Activated T-helper 1 cell treated with Interleukin-2 at 50 U/mL for 16 hours (primary cell): ENCODE results near the gene NCAM1.
"Not testable (repeated sequence)": the region's sequence is repeated elsewhere in the genome, so short reads cannot be mapped to it uniquely, and the experiment has no call there.

Experiments used
- DNase-seq: peaks from one replicate; pipeline ENCODE4 v3.0.0-alpha.2; 2020; ENCODE audit warnings: low read depth

Gene NCAM1

DNA sequence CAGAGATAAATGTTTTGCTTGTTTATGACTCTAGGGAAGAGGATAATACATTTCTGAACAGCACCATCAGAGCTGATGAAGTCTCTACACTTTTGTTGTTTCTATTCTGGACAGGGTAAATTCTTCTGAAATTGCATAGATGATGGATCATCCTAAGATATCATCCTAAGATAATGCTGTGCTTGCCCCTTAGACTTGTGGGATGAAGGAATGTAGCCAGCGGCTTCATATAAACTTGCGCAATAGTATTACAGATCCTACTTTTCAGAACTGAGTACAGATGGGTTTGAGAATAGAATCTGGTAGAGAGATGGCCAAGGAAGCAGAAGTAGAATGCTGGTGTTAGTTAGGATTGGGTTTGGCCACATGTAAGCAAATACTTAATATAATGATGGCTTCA lies 61.0 kb downstream of the NCAM1 start:
- DNase-seq, result no peak

DNA sequence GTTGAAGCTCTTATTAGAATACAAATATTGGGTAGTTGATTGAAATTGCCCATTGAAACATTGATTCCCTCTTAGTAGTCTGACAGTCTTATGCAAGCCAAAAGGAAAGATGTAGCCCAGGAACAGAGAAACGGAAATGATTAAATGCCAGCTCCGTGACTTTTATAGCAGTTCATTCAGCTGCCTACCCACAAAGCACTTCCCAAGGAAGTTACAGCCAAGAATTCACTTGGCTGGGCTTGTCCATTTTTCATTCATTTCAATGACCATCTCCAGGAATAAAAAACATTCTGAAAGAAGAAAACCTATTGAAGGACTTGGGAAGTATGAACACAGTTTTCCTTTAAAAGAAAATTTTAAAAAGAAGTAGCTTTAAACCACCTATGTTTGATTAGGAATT lies 62.0 kb downstream of the NCAM1 start:
- DNase-seq, result no peak

DNA sequence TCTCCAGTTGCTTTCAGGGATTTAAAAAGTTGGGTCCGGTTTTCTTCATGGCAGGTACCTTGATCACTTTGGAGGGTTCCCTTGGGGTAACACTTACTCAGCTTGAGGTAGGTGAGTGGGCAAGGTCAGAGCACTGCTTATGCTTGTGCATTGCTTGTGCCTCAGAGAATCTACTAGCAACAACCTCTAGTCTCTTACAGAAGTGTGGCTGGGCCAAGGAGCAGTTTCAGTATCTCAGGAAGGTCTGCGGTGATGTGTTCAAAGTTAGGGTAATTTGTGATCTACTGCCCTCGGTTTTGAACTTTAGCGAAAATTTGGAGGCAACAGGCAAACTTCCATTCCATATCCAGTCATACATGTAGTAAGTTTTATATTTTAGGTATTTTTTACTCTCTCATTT lies 62.8 kb downstream of the NCAM1 start:
- no peak for DNase-seq

DNA sequence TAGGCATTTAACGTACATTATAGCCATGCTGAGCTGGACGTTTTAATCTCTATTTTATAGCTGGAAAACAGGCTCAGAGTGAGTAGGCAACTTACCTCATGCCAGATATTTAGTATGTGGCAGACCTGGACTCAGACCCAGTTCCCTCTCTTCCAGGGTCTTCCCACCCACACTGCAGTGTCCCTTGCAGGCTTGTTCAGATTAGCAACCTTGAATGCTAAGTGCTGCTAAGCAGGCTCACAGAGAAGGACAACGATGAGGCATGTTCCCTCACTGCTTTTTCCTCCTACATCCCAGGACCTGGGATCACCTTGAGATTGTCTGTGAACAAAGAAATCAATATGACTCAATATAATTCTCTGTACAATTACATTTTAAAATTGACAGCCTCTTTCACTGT lies 65.6 kb downstream of the NCAM1 start:
- no peak for DNase-seq

DNA sequence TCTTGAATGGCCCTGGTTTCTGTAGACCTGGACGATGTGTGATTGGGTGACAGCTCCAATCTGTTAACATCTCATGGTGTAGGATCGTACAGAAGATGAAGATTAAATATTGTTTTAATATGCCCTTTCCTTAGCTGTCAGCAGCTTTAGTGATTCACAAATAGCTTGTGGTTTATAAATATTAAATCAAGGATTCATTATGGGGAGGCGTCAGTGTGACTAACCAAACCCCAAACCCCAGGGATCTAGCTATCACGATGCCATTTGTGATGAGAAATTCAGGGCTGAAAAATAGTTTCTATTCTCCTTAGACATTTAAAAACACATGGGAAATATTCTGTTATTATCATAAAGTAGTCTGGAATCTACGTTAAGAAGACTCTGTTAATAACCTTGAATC lies 73.4 kb downstream of the NCAM1 start:
- no peak for DNase-seq

DNA sequence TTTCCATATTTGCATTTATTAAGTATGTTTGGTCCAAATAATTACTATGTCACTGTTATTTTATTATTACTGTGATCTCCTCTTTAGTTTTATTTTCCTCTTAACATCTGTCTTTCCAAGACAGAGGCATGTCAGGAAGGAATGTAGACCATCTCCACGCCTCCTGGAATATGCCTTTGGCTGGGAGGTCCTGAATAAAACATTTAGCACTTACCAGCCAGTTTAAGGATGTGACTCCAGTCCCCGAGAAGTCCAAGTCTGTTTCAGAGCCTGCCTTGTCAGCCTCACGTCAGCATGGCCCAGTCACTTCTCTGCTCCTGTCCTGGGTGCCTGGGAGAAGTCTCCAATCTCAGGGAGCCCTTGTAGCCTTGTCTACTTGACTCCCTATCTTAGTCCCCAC lies 74.5 kb downstream of the NCAM1 start:
- DNase-seq, result no peak

DNA sequence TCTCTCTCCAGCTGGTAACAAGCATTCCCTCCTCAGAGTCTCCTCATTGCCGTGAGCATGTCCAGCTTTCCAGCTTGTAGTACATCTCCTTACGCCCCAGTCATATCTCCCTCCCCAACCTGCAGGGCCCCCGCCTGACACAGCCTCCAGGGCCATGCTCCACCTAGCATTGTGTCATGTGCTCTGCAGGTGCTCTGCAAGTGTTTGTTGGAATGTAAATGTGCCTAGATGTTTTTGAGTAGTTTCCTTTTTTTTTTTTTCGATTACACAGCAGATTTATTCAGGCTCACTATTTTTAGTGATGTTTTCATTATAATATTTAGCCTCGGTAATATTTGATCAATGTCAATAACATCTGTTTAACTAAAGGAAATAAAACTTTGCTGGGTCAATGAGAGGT lies 82.5 kb downstream of the NCAM1 start:
- DNase-seq, result no peak

DNA sequence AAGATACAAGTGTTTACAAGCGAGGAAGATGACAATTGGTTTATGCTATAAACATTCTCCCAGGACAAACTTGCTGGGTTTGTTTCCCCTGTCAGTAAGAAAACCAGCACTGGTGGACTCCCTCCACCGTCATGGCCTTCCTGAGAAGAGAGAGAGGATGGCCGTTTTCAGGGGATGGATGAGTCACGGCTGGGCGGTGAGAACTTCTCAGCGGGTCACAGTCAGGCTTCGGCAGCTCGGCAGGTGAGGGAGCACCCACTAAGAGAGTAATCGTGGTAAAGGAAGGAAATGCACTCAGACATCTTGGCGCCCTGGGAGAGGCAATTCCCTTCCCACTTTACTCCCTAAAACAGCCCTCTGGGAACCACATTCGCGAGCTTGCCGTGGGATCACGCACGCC lies 83.9 kb downstream of the NCAM1 start:
- no peak for DNase-seq

DNA sequence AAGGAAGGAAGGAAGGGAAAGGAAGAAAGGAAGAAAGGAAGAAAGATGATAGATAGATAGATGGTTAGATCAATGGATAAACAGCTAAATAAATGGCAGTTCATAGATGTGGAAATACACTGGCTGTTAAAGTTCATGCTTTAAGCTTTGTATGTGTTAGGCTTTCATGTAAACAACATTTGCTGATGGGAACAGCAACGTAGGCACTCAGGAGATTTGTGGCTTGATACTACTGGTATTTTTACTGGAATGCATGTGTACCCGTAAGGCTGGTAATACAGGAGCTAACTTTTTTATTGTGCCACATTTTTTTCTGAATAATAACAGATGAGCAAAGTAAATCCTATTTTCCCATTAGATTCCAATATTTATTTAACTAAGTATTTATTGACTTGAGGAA lies 85.6 kb downstream of the NCAM1 start:
- DNase-seq, result no peak

DNA sequence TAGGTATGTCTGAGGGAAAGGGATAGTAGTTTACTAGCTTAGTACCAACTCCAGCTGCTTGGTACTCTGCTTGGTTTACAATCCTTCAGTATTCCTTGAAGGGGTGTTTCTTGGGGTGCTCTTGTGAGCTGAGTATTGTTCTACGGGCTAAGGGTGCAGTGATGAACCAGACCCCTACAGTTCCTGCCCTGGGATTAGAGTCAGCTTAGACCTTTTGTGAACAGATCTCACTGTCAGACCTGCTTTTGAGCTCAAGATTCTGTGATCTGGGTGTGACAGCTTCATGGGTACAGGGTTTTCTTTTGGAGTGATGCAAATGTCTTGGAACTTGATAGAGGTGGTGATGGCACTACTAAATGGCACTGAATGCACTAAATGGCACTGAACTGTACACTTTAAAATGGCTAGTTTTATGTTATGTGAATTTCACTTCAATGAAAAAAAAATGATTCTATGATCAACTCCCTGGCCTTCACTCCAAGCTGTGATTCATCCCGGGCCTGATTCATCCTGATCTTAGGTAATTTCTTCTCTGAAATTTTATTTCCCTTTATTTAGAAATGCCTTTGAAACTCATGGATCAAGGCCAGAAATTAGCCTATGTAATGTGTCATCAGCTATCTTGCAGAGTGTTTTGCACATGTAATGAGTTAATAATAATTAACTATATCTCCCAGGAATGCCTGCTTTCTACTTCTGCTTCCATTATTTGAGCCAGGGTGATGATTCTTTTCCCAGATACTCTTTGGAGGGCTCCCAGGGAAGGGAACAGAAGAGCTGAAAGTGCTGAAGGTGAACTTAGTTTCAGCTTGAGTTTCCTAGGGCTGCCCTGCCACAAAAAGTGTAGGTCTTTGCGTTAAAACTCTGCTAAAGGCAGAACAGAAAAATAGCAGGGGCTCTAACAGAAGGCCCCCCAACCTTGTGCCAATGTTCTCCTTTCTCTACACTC lies 87.9 kb downstream of the NCAM1 start:
- no peak for DNase-seq

DNA sequence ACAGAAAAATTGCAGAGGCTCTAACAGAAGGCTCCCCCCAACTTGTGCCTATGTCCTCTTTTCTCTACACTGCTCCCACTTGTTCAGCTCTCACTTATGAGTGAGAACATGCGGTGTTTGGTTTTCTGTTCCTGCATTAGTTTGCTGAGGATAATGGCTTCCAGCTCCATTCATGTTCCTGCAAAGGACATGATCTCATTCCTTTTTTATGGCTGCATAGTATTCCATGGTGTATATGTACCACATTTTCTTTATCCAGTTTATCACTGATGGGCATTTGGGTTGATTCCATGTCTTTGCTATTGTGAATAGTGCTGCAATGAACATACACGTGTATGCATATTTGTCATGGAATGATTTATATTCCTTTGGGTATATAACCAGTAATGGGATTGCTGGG lies 91.8 kb downstream of the NCAM1 start:
- not testable (repeated sequence) for DNase-seq

DNA sequence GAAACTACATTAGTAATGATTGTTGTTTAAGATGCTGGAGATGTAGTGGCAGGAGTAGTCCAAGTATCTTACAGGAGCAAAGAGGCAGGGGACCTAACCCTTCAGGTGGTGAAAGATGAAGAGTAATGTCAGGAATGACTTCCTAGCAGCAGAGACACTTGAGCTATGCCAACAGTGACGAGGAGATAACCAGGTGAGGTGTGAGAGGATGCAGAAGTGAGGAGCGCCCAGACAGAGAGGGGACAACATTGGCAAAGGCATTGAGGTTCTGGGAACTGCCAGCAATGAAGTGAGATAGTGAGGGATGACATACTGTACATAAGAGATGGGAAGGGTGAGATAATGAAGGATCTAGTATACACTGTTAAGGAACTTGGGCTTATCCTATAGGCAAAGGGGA lies 95.8 kb downstream of the NCAM1 start:
- DNase-seq, result no peak

DNA sequence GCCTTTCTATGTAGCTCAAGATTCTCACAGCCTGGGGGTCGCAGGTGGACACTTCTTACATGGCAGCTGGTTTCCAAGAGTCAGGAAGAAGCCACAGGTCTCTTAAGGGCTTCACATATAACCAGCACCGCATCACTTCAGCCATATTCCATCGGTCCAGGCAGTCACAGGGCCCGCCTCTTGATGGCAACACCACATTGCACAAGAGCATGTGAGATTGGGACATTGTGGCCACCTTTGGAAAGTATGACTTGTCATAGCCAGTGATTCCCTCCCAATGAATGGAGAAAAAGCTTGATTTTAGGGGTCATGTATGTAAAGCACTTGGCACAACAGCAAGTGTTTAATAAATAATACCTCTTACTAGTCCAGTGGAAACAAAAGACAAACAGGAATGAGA lies 98.3 kb downstream of the NCAM1 start:
- no peak for DNase-seq

DNA sequence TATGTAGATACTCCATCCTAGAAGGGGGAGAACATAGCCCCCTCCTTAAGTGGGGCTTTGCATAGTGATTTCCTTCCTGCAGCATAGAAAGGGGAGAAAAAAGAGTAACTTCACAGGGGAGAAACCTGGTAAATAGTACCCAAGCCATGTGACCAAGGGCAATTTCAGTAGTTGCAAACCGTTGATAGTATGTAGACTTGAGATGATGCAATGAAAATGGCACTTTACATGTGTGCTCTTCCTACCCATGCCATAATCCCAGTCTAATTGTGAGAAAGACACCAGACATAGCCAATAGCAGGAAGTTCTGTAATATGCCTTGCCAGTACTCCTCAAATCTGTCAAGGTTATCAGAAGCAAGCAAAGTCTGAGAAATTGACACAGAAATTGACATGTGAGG lies 104.1 kb downstream of the NCAM1 start:
- no peak for DNase-seq

DNA sequence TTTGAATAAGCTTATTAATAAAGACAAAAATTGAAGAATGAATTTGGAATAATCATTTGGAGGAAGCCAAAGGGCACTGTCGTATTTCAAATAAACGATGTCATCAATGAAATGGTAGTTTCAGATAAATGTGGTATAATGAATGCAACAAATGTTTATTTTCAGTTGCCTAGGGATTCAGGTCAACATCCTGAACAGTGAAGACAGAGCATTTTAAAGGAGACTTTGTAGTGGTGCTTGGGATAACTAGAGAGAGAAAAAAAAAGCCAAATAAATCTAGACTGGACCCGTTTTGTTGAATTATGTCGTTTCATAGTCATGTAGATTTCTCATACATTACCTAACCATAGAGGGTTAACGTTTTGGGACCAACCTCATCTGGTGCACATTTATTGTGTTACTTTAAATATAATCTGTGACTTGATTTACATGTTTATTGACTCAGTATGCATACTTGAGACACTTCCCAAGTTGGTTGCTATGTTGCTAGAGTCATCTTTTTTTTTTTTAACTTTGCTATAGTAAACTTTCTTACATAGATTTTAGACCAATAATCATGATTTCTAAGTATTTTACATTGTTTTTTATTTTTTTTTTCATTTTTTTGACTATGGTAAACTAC lies 111.1 kb downstream of the NCAM1 start:
- no peak for DNase-seq

DNA sequence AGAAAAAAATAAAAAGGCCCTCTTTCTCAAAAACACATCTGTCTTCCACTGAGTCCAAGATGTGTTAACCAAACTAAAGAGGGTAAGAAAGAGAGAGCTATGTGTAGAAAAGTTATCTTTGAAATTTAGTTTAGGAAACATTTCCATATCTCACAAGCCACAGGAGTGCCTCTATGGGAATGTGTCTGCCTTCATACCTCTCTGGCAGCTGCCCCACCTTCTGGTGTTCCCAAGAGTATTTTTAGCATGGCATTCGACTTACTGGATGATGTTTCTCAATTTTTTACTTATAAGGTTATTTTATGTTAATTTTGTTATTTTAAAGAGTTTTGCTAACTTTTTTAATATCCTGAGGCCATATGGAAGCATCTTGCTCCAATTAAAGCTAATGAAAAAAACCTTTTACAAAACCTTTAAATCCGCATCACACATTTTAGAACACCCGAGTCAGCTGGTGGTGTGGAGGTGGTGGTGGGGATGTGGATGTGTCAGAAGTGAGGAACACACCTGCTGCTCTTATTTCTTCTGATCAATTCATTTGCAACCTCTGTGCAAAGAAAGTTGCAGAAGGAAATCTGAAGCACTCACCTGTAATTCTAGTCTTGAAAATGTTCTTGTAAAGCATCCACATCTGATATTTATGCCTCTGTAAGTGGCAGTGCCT lies 112.2 kb downstream of the NCAM1 start:
- no peak for DNase-seq

DNA sequence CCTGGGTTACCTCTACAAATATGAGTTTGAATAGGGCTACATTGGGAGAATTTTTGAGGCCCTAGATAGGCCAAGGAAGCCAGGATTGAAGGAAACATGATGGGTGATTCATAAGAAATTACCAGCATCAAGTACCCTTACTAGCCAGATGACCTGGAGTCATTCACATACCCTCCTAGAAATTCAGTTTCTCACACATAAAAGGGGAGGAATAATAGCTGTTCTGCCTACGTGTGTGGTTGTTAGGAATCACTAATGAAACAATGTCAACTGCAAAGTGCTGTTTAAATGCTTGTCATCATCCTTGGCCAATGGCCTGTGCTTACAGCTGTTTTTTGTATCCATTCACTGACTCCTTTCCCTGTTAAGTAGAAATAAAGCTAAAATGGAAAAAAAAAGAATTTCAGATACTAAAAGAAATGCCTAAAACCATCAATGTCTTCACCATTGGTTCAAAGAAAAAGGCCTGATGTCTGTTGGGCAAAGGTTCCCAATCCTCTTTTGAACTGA lies 114.4 kb downstream of the NCAM1 start:
- DNase-seq, result no peak

DNA sequence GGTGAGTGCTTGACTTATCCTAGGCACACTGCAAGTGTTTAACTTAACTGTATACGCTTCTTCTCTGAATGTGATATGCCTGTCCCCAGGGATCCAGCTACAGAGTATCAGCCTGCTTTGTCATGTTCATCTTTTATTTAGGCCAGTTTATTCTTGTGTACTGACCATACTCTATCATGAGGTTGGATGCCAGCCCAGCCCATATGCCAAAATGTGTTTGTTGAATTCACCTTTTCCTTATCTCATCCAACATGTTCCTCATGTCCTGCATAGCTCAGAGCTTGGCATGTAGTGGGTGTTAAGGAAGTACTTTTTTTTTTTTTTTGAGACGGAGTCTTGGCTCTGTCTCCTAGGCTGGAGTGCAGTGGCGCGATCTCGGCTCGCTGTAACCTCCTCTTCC lies 116.2 kb downstream of the NCAM1 start:
- DNase-seq, result no peak

DNA sequence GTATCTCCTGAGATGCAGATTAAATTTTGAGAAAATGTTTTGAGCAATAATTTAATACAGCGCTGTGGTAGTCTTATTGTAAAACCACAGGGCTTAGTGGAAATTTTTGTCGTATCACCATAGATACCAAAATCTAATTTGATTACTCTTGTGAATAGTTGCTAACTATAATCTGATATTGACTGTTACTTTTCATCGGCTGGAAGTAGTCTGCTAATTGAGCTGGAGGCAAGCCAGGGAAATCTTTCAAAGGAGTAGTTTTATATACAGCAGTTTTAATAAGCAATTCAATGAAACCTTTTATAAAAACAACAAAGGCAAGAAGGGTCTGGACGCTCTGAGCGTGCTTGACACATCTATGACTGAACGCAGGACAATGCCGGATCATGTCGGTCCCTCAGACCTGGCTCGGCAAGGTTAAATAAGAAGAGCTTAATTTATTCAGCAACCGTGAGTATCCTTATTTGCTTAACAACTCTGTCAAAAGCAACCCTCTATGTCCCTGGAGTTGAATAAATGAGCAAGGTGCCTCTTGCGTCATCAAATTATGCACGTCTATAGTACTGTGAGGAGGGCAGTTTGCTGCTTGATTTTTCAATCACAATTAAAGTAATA lies 121.2 kb downstream of the NCAM1 start:
- no peak for DNase-seq

DNA sequence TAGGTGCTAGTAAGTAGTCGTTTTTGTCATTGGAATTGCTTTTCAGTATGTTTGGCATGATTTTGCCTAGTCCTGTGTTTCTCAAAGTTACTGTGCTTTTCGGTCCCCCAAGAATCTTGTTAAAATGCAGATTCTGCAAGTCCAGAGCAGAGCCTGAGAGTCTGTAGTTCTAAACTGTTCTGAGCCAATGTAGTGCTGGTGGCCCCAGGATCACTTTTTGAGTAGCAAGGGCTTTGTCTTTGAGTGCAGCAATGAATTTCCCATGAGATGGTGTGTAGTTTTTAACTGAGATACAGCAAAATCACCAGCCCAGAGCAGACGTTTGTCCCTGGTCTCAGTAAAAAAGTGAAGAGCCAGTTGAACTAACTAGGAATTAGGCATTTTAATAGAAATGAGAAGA lies 122.4 kb downstream of the NCAM1 start:
- no peak for DNase-seq

DNA sequence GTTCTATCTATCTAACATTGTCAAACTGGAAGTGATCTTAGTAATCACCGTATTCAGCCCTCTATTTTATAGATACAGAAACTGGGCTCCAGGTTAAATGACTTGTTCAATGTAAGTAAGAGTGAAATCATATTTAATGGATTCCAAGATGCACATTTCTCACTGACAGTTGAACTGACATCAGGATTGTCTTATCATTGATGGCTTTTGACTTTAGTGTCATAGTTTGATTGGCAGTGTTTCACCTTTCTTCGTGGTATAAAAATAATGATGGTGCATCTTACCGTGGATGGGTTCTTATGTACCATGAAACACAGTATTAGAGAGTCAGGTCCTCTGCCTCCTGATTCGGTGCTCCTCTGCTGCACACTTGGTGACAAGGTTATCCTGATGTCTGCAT lies 123.1 kb downstream of the NCAM1 start:
- no peak for DNase-seq

DNA sequence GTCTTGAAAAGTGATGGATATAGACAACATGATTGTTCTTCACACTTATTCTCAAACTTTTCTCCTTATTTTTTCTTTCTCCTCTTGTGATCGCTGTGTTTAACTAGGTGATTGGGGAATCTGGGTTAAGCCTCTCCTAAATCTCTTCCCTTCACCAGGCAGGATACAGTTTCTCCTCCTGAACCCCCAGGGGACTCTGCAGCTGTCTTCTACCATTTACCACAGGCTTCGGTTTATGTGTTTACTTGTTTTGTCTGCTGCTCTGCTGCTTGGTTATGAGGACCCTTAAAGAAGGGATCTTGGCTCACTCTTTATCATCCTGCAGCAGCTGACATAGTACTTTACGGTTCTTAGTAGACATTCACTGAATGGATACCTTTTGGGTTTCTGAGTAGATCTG lies 124.2 kb downstream of the NCAM1 start:
- no peak for DNase-seq

DNA sequence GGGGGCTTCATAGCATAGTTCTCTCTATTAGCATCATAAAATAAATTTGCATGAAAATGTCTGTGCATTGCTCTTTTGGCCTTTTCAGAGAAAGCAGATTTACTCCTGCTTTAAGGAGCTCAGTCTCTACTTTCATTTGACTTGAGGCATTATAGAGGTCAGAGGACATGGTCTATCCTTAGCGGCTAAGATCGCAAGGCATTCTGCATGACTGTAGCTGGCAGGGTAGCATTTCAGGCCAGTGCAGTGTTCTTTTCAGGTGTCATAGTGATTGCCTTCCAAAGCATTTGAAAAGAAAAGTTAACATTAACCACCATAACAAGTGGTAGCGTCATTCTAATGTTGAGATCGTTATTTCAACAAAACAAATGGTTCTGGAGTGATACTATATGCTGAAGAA lies 126.5 kb downstream of the NCAM1 start:
- no peak for DNase-seq
